Measurements from ENCODE around the gene CACNA1B. TPM values are rescaled to one million over a fixed set of nuclear protein-coding genes. Genes with fewer than 3 reads are reported as not detected.

Gene CACNA1B
- total and polyA plus RNA-seq, 2 donors (not counting 1 experiment from before 2014, with no cell fraction given): 0.15 TPM; not detected in 1

DNA sequence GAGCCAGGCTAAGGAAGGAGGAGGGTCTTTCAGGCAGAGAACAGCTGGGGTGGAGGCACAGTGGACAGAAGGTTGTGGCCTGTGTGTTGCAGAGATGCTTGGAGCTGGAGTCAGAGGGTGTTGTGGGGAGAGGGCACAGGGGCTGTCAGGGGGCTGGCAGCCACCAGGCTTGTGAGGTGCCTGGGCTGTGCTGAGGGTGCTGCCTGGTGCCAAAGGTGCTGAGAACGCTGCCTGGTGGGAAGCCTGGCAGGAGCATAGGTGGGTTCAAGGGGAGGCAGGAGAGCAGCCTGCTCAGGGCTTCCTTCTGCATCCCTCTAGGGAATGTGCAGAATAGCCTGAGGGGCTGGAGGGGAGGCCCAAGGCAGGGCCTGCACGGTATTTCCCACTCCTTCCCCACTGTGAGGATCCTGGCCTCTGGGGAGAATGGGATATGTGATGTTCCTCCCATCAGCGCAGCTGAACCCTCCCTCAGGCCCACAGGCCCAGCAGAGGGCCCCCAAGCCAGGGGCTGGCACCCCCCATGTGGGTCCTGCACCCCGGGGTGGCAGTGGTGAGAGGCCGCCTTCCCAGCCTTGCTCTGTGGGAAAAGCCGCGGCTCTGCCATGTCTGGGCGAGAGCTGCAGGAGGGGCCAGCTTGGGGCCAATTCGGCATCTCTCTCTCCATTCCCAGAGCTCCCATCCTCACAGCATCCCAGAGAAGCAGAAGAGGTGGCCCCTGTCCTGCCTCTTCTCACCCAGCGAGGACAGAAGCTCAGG lies 76.3 kb downstream of the CACNA1B start:
- Mint-ChIP-seq H3K4me3 (no peak overlapping the region), H3K4me1 (no peaks in the 10 kb centered on the region), H3K9me3 (ENCODE audit: insufficient read depth) (no peaks in the 10 kb centered on the region), H3K27me3 (peaks cover 2% of the 10 kb centered on the region), H3K27ac (no peak overlapping the region)
- no peak overlapping the region for H2AFZ ChIP-seq (ENCODE audit: insufficient read depth, low read depth, low read length, poor library complexity, severe bottlenecking)
- no peak for TF ChIP-seq EZH2 (IDR thresholded peaks at IDR 0.05; ENCODE audit: borderline replicate concordance, insufficient read depth, low read depth, low read length, poor library complexity, severe bottlenecking)
- TF ChIP-seq, protein P1, sequence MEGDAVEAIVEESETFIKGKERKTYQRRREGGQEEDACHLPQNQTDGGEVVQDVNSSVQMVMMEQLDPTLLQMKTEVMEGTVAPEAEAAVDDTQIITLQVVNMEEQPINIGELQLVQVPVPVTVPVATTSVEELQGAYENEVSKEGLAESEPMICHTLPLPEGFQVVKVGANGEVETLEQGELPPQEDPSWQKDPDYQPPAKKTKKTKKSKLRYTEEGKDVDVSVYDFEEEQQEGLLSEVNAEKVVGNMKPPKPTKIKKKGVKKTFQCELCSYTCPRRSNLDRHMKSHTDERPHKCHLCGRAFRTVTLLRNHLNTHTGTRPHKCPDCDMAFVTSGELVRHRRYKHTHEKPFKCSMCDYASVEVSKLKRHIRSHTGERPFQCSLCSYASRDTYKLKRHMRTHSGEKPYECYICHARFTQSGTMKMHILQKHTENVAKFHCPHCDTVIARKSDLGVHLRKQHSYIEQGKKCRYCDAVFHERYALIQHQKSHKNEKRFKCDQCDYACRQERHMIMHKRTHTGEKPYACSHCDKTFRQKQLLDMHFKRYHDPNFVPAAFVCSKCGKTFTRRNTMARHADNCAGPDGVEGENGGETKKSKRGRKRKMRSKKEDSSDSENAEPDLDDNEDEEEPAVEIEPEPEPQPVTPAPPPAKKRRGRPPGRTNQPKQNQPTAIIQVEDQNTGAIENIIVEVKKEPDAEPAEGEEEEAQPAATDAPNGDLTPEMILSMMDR (IDR thresholded peaks at IDR 0.05): no peak
- H3K79me2 ChIP-seq (ENCODE audit: control insufficient read depth, insufficient read depth, low read length): no peaks in the 10 kb centered on the region
- no peak overlapping the region for H3K4me3 ChIP-seq (ENCODE audit: control extremely low read depth in 1 of 5, extremely low read depth in 1 of 5, insufficient read depth in 1 of 5, low read depth in 2 of 5, low read length in 4 of 5)
- H3K4me1 ChIP-seq (ENCODE audit: control insufficient read depth in 2 of 2, insufficient read depth in 2 of 2, low read length in 2 of 2): no peaks in the 10 kb centered on the region
- no peak for DNase-seq
- H3K9ac ChIP-seq (ENCODE audit: low read length): no peak overlapping the region
- no peaks in the 10 kb centered on the region for H3K27me3 ChIP-seq (replicated peaks in 1 of 4; ENCODE audit: control extremely low read depth in 1 of 4, control insufficient read depth in 3 of 4, insufficient read depth in 4 of 4, low read length in 3 of 4)
- CTCF ChIA-PET: no interaction called here
- no peaks in the 10 kb centered on the region for H4K20me1 ChIP-seq (ENCODE audit: control insufficient read depth, insufficient read depth, low read length, poor library complexity, severe bottlenecking)
- peaks cover 0 to 4% (median 0%) of the 10 kb centered on the region in 3 donors for H3K9me3 ChIP-seq (ENCODE audit: control extremely low read depth in 1 of 3, control insufficient read depth in 2 of 3, insufficient read depth in 1 of 3, low read length in 2 of 3)
- no peak overlapping the region for H3K4me2 ChIP-seq (replicated peaks; ENCODE audit: low read depth, low read length, poor library complexity, severe bottlenecking)
- 84% methylated on average over 8 of the region's 10 CpGs for WGBS (ENCODE audit: insufficient coverage)
- POLR2A ChIA-PET: no interaction called here
- H3K36me3 ChIP-seq (replicated peaks in 1 of 2; ENCODE audit: control extremely low read depth in 1 of 2, control insufficient read depth in 1 of 2, extremely low read depth in 1 of 2, insufficient read depth in 2 of 2, low read length in 1 of 2): no peaks in the 10 kb centered on the region
- H3K27ac ChIP-seq (ENCODE audit: low read length in 2 of 2): no peak overlapping the region
- no peak for ATAC-seq (ENCODE audit: low read depth)
- intact Hi-C loops (cut with micrococcal nuclease): no loop called here

DNA sequence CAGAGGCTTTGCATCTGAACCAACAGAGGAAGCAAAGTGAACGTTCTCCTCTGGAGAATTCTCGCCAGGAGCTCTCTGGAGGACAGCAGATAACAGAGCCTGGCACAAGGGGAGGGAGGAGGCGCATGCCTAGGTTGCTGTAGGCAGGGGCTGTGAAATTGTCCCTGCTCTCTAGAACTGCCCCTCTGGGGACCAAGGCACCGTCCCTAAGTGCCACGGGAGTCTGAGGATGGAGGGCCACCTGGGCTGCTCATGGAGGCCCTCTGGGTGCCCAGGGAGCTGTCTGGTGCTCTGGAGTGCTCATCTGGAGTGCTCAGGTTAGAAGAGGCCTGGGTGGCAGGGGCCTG lies 77.6 kb downstream of the CACNA1B start:
- Mint-ChIP-seq H3K9me3 (ENCODE audit: insufficient read depth) (no peaks in the 10 kb centered on the region), H3K4me1 (no peaks in the 10 kb centered on the region), H3K27me3 (peaks cover 2% of the 10 kb centered on the region), H3K27ac (no peak overlapping the region), H3K4me3 (no peak overlapping the region)
- WGBS (ENCODE audit: insufficient coverage): 78% methylated on average over 4 of the region's 5 CpGs
- TF ChIP-seq EZH2 (IDR thresholded peaks at IDR 0.05; ENCODE audit: borderline replicate concordance, insufficient read depth, low read depth, low read length, poor library complexity, severe bottlenecking): no peak
- TF ChIP-seq, protein P1 (IDR thresholded peaks at IDR 0.05): no peak
- DNase-seq (no peak), ATAC-seq (ENCODE audit: low read depth) (no peak)
- H3K36me3 ChIP-seq (replicated peaks in 1 of 2; ENCODE audit: control extremely low read depth in 1 of 2, control insufficient read depth in 1 of 2, extremely low read depth in 1 of 2, insufficient read depth in 2 of 2, low read length in 1 of 2): no peaks in the 10 kb centered on the region
- POLR2A ChIA-PET: no interaction called here
- CTCF ChIA-PET: no interaction called here
- no peaks in the 10 kb centered on the region for H3K79me2 ChIP-seq (ENCODE audit: control insufficient read depth, insufficient read depth, low read length)
- no peaks in the 10 kb centered on the region for H3K4me1 ChIP-seq (ENCODE audit: control insufficient read depth in 2 of 2, insufficient read depth in 2 of 2, low read length in 2 of 2)
- H3K4me2 ChIP-seq (replicated peaks; ENCODE audit: low read depth, low read length, poor library complexity, severe bottlenecking): no peak overlapping the region
- H3K27me3 ChIP-seq (replicated peaks in 1 of 4; ENCODE audit: control extremely low read depth in 1 of 4, control insufficient read depth in 3 of 4, insufficient read depth in 4 of 4, low read length in 3 of 4): no peaks in the 10 kb centered on the region
- peaks cover 0 to 4% (median 0%) of the 10 kb centered on the region in 3 donors for H3K9me3 ChIP-seq (ENCODE audit: control extremely low read depth in 1 of 3, control insufficient read depth in 2 of 3, insufficient read depth in 1 of 3, low read length in 2 of 3)
- no peak overlapping the region for H2AFZ ChIP-seq (ENCODE audit: insufficient read depth, low read depth, low read length, poor library complexity, severe bottlenecking)
- no peak overlapping the region for H3K27ac ChIP-seq (ENCODE audit: low read length in 2 of 2)
- H3K4me3 ChIP-seq (ENCODE audit: control extremely low read depth in 1 of 5, extremely low read depth in 1 of 5, insufficient read depth in 1 of 5, low read depth in 2 of 5, low read length in 4 of 5): no peak overlapping the region
- no peaks in the 10 kb centered on the region for H4K20me1 ChIP-seq (ENCODE audit: control insufficient read depth, insufficient read depth, low read length, poor library complexity, severe bottlenecking)
- intact Hi-C loops (cut with micrococcal nuclease): no loop called here
- H3K9ac ChIP-seq (ENCODE audit: low read length): no peak overlapping the region
